ENCODE results near the gene RIN2.

Gene RIN2

DNA sequence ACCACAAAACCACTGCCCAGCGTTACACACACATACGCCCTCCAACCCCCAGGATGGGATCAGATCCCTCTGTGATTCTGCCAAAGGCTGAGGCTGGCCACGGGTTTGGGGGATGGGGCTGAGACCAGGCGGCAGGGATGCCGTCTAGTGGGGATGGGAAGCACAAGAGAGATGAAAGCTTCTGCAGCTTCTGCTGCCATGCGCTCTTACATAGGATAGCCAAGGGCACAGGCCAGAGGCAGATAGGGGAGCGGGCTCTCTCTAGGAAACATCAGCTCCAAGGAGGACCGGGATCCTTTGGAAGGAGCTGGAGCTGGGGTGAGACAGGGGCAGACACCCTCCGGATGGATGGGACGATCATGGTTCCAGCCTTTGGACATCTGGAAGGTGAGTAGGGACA lies 18.7 kb upstream of the RIN2 start:
- Histone ChIP-seq H3K36me3 (no peaks in the 10 kb centered on the region), H3K4me3 (ENCODE audit: low read depth in 1 of 2, low read length in 1 of 2) (no peak overlapping the region), H3K4me1 (ENCODE audit: control insufficient read depth in 1 of 2, insufficient read depth in 1 of 2, low read depth in 1 of 2, low read length in 1 of 2) (peaks cover 5 to 6% of the 10 kb centered on the region in 2 experiments), H3K9me3 (no peaks in the 10 kb centered on the region), H3K27ac (no peak overlapping the region), H3K27me3 (no peaks in the 10 kb centered on the region)
- TF ChIP-seq, protein P1, sequence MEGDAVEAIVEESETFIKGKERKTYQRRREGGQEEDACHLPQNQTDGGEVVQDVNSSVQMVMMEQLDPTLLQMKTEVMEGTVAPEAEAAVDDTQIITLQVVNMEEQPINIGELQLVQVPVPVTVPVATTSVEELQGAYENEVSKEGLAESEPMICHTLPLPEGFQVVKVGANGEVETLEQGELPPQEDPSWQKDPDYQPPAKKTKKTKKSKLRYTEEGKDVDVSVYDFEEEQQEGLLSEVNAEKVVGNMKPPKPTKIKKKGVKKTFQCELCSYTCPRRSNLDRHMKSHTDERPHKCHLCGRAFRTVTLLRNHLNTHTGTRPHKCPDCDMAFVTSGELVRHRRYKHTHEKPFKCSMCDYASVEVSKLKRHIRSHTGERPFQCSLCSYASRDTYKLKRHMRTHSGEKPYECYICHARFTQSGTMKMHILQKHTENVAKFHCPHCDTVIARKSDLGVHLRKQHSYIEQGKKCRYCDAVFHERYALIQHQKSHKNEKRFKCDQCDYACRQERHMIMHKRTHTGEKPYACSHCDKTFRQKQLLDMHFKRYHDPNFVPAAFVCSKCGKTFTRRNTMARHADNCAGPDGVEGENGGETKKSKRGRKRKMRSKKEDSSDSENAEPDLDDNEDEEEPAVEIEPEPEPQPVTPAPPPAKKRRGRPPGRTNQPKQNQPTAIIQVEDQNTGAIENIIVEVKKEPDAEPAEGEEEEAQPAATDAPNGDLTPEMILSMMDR (IDR thresholded peaks at IDR 0.05), result no peak

DNA sequence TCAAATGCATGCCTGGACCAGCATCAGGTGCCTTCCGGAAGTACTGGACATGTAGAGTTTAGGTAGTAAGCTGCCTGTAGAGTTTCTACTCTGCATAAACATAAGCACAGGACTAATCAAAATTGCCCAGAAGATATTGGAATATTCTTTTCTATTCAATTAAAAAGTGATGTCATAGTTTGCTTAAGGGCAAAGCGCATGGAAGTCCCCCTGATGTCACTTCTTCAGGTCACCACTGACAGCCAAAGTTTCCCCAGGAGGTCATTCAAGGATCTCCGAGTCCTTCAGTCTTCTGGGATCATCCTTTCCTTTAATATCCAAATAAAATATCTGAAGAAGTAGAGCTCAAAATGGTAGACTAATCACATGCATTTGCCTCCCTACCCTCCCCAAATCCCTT lies 17.5 kb upstream of the RIN2 start:
- Histone ChIP-seq H3K4me1 (ENCODE audit: control insufficient read depth in 1 of 2, insufficient read depth in 1 of 2, low read depth in 1 of 2, low read length in 1 of 2) (peaks cover 5 to 6% of the 10 kb centered on the region in 2 experiments), H3K4me3 (ENCODE audit: low read depth in 1 of 2, low read length in 1 of 2) (no peak overlapping the region), H3K27ac (no peak overlapping the region), H3K27me3 (no peaks in the 10 kb centered on the region), H3K36me3 (no peaks in the 10 kb centered on the region), H3K9me3 (no peaks in the 10 kb centered on the region)
- TF ChIP-seq, protein P1 (IDR thresholded peaks at IDR 0.05), result no peak

DNA sequence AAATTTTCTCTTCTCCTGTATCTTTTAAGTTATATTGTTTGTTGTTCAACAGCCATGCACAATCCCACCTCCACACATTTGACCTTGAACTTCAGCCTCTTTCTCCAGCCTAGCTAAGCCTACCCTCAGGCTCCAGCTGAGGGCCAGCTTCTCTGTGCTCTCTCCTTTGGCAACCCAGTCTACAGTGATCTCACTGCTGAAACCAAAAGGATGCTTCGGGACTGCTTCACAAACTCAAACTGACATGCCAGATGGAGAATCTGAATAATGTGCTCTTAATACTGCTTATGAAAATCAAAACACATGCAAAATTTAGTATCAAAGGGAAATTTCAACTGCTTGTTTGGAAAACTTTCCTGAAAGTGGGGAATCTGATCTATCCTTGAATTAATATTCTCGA lies 16.1 kb upstream of the RIN2 start:
- Histone ChIP-seq H3K27ac (no peak overlapping the region), H3K27me3 (no peaks in the 10 kb centered on the region), H3K4me3 (ENCODE audit: low read depth in 1 of 2, low read length in 1 of 2) (no peak overlapping the region), H3K9me3 (no peaks in the 10 kb centered on the region), H3K36me3 (no peaks in the 10 kb centered on the region), H3K4me1 (ENCODE audit: control insufficient read depth in 1 of 2, insufficient read depth in 1 of 2, low read depth in 1 of 2, low read length in 1 of 2) (peaks cover 5 to 6% of the 10 kb centered on the region in 2 experiments)
- TF ChIP-seq, protein P1 (IDR thresholded peaks at IDR 0.05), result no peak

- TF ChIP-seq, protein P1 (IDR thresholded peaks at IDR 0.05), result no peak
- Histone ChIP-seq H3K4me3 (ENCODE audit: low read depth in 1 of 2, low read length in 1 of 2) (no peak overlapping the region), H3K9me3 (no peaks in the 10 kb centered on the region), H3K27ac (no peak overlapping the region), H3K27me3 (no peaks in the 10 kb centered on the region), H3K4me1 (ENCODE audit: control insufficient read depth in 1 of 2, insufficient read depth in 1 of 2, low read depth in 1 of 2, low read length in 1 of 2) (peaks cover 5 to 6% of the 10 kb centered on the region in 2 experiments), H3K36me3 (no peaks in the 10 kb centered on the region)
Observed at GRCh38 chr20:19742974-19743639, 15.0 kb upstream of the RIN2 start.

- H3K27ac ChIP-seq, result no peak overlapping the region
Observed at GRCh38 chr20:19743640-19743995, 14.4 kb upstream of the RIN2 start.

More at GRCh38 chr20:19743640-19743995, 14.4 kb upstream of the RIN2 start:
- H3K4me3 ChIP-seq (ENCODE audit: low read depth in 1 of 2, low read length in 1 of 2), result no peak overlapping the region
- no peaks in the 10 kb centered on the region for H3K9me3 ChIP-seq
- H3K4me1 ChIP-seq (ENCODE audit: control insufficient read depth in 1 of 2, insufficient read depth in 1 of 2, low read depth in 1 of 2, low read length in 1 of 2), result peaks cover 5 to 6% of the 10 kb centered on the region in 2 experiments
- H3K36me3 ChIP-seq, result no peaks in the 10 kb centered on the region
- TF ChIP-seq, protein P1 (IDR thresholded peaks at IDR 0.05), result no peak
- no peaks in the 10 kb centered on the region for H3K27me3 ChIP-seq
